SK-N-SH treated with all-trans-retinoic acid at 6 μM for 48 hours (cell line): ENCODE measurements around the gene IMMP2L.
"Not testable (repeated sequence)": the region's sequence is repeated elsewhere in the genome, so short reads cannot be mapped to it uniquely, and the experiment has no call there.

Experiments used
- ATAC-seq: fragments of 200-7000 bp; cut with Tn5 transposase; 3 replicates; pipeline ENCODE4 v1.9.1; 2020; ENCODE audit warnings: mild to moderate bottlenecking, moderate library complexity
- ARNTL ChIP-seq: fragments of 450-650 bp; formaldehyde crosslinking; IDR thresholded peaks from 2 replicates; pipeline ENCODE4 v1.5.0; 2020; ENCODE audit warnings: low read depth, mild to moderate bottlenecking, moderate library complexity, borderline replicate concordance
- BACH2 ChIP-seq: fragments of 250-450 bp; sonication (Bioruptor Pico); IDR thresholded peaks from 2 replicates; pipeline ENCODE4 v1.9.0; 2021; ENCODE audit warnings: mild to moderate bottlenecking, borderline replicate concordance
- CSDC2 ChIP-seq: fragments of 250-450 bp; sonication (Bioruptor Pico); IDR thresholded peaks from 2 replicates; pipeline ENCODE4 v1.5.0; 2020; ENCODE audit warnings: mild to moderate bottlenecking, moderate library complexity
- CSRNP3 ChIP-seq: fragments of 250-450 bp; sonication (Bioruptor Pico); IDR thresholded peaks from 2 replicates; pipeline ENCODE4 v1.5.1; 2021; ENCODE audit warnings: mild to moderate bottlenecking, moderate library complexity
- ESRRG ChIP-seq: fragments of 250-450 bp; sonication (Bioruptor Pico); IDR thresholded peaks from 2 replicates; pipeline ENCODE4 v1.6.1; 2021; ENCODE audit warnings: mild to moderate bottlenecking
- GLIS3 ChIP-seq: fragments of 250-450 bp; sonication (Bioruptor Pico); IDR thresholded peaks from 2 replicates; pipeline ENCODE4 v1.5.0; 2020; ENCODE audit warnings: mild to moderate bottlenecking, moderate library complexity
- ISL1 ChIP-seq: fragments of 250-450 bp; sonication (Bioruptor Pico); IDR thresholded peaks from 2 replicates; pipeline ENCODE4 v2.1.2; 2022; ENCODE audit warnings: mild to moderate bottlenecking, moderate library complexity
- OSR1 ChIP-seq: fragments of 250-450 bp; sonication (Bioruptor Pico); IDR thresholded peaks from 2 replicates; pipeline ENCODE4 v1.8.0; 2022; ENCODE audit warnings: moderate library complexity, mild to moderate bottlenecking, inconsistent platforms
- PPARA ChIP-seq: fragments of 250-450 bp; sonication (Bioruptor Pico); IDR thresholded peaks from 2 replicates; pipeline ENCODE4 v1.5.0; 2020; ENCODE audit warnings: mild to moderate bottlenecking, borderline replicate concordance
- RARB ChIP-seq: fragments of 250-450 bp; sonication (Bioruptor Pico); IDR thresholded peaks from 2 replicates; pipeline ENCODE4 v1.8.0; 2021; ENCODE audit warnings: mild to moderate bottlenecking, moderate library complexity
- SNAI2 ChIP-seq: fragments of 250-450 bp; sonication (Bioruptor Pico); IDR thresholded peaks from 2 replicates; pipeline ENCODE4 v1.5.0; 2020; ENCODE audit warnings: mild to moderate bottlenecking, moderate library complexity
- TCF4 ChIP-seq: fragments of 250-450 bp; sonication (Bioruptor Pico); IDR thresholded peaks from 2 replicates; pipeline ENCODE4 v1.8.0; 2021; ENCODE audit warnings: mild to moderate bottlenecking, moderate library complexity, borderline replicate concordance
- TOX ChIP-seq: fragments of 250-450 bp; sonication (Bioruptor Pico); IDR thresholded peaks from 2 replicates; pipeline ENCODE4 v1.8.0; 2021; ENCODE audit warnings: mild to moderate bottlenecking, moderate library complexity, borderline replicate concordance
- ZC3H10 ChIP-seq: fragments of 250-450 bp; sonication (Bioruptor Pico); IDR thresholded peaks from 2 replicates; pipeline ENCODE4 v1.5.1; 2021; ENCODE audit warnings: mild to moderate bottlenecking, moderate library complexity
- ZFP30 ChIP-seq: fragments of 450-650 bp; formaldehyde crosslinking; IDR thresholded peaks from 2 replicates; pipeline ENCODE4 v1.5.0; 2022; ENCODE audit warnings: mild to moderate bottlenecking, moderate library complexity
- ZNF70 ChIP-seq: fragments of 450-650 bp; formaldehyde crosslinking; IDR thresholded peaks from 2 replicates; pipeline ENCODE4 v1.5.0; 2020; ENCODE audit warnings: mild to moderate bottlenecking, moderate library complexity
- ZNF8 ChIP-seq: fragments of 450-650 bp; formaldehyde crosslinking; IDR thresholded peaks from 2 replicates; pipeline ENCODE4 v1.5.0; 2020; ENCODE audit warnings: mild to moderate bottlenecking, moderate library complexity
- TF ChIP-seq, protein P1 (sequence below): fragments of 250-450 bp; sonication (Bioruptor Pico); IDR thresholded peaks from 2 replicates; pipeline ENCODE4 v1.5.0; 2020; ENCODE audit warnings: mild to moderate bottlenecking, moderate library complexity
- TF ChIP-seq, protein P2 (sequence below): fragments of 250-450 bp; sonication (Bioruptor Pico); IDR thresholded peaks from 2 replicates; pipeline ENCODE4 v1.5.1; 2020; ENCODE audit warnings: low read depth, mild to moderate bottlenecking, moderate library complexity
- TF ChIP-seq, protein P3 (sequence below): fragments of 250-450 bp; sonication (Bioruptor Pico); IDR thresholded peaks from 2 replicates; pipeline ENCODE4 v1.8.0; 2020; ENCODE audit warnings: mild to moderate bottlenecking, moderate library complexity, borderline replicate concordance

IMMP2L gene

DNA sequence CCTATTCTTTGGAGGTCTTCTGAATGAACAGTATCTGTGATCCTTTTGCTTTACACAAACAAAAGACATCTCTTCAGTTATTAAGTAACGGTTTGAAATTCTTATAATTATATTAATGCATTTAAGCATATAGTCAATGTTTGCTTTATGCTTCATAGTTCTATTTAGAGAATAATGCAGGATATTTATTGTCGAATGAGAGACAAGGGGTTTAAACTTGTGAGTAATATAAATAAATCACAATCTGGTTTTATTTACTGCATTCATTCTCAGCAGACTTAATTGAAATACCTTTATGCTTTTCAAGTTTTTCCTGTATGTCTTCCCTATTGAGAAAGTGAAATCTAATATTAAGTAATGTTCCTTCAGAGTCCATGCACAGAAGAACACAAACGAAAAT lies 620.9 kb downstream of the IMMP2L start (continued):
- TF ChIP-seq, protein P1, sequence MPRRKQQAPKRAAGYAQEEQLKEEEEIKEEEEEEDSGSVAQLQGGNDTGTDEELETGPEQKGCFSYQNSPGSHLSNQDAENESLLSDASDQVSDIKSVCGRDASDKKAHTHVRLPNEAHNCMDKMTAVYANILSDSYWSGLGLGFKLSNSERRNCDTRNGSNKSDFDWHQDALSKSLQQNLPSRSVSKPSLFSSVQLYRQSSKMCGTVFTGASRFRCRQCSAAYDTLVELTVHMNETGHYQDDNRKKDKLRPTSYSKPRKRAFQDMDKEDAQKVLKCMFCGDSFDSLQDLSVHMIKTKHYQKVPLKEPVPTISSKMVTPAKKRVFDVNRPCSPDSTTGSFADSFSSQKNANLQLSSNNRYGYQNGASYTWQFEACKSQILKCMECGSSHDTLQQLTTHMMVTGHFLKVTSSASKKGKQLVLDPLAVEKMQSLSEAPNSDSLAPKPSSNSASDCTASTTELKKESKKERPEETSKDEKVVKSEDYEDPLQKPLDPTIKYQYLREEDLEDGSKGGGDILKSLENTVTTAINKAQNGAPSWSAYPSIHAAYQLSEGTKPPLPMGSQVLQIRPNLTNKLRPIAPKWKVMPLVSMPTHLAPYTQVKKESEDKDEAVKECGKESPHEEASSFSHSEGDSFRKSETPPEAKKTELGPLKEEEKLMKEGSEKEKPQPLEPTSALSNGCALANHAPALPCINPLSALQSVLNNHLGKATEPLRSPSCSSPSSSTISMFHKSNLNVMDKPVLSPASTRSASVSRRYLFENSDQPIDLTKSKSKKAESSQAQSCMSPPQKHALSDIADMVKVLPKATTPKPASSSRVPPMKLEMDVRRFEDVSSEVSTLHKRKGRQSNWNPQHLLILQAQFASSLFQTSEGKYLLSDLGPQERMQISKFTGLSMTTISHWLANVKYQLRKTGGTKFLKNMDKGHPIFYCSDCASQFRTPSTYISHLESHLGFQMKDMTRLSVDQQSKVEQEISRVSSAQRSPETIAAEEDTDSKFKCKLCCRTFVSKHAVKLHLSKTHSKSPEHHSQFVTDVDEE (CRISPR knock-in tag): no peak

GRCh38 chr7:110940756-110941155 lies 621.5 kb downstream of the IMMP2L start:
- ATAC-seq: no peak
- TF ChIP-seq ARNTL (CRISPR knock-in tag) (no peak), ISL1 (CRISPR knock-in tag) (peak; percentile 39)

- no peak for ATAC-seq
- TF ChIP-seq CSDC2 (no peak), RARB (CRISPR knock-in tag) (no peak), ZFP30 (CRISPR knock-in tag) (no peak), ZNF8 (CRISPR knock-in tag) (no peak), ZC3H10 (CRISPR knock-in tag) (no peak), ARNTL (CRISPR knock-in tag) (no peak), GLIS3 (no peak), OSR1 (CRISPR knock-in tag) (no peak), TOX (CRISPR knock-in tag) (no peak), TCF4 (no peak), SNAI2 (CRISPR knock-in tag) (no peak), ISL1 (CRISPR knock-in tag) (no peak), ESRRG (CRISPR knock-in tag) (no peak), CSRNP3 (no peak), PPARA (no peak), BACH2 (CRISPR knock-in tag) (no peak)
- TF ChIP-seq, protein P1 (CRISPR knock-in tag): no peak
- TF ChIP-seq, protein P2, sequence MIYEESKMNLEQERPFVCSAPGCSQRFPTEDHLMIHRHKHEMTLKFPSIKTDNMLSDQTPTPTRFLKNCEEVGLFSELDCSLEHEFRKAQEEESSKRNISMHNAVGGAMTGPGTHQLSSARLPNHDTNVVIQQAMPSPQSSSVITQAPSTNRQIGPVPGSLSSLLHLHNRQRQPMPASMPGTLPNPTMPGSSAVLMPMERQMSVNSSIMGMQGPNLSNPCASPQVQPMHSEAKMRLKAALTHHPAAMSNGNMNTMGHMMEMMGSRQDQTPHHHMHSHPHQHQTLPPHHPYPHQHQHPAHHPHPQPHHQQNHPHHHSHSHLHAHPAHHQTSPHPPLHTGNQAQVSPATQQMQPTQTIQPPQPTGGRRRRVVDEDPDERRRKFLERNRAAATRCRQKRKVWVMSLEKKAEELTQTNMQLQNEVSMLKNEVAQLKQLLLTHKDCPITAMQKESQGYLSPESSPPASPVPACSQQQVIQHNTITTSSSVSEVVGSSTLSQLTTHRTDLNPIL (CRISPR knock-in tag): no peak
Observed at GRCh38 chr7:110938165-110938564, 624.1 kb downstream of the IMMP2L start.

- not testable (repeated sequence) for ATAC-seq
- TF ChIP-seq ZNF8 (CRISPR knock-in tag): peak; percentile 84
Observed at GRCh38 chr7:110936665-110937064, 625.6 kb downstream of the IMMP2L start.

GRCh38 chr7:110929480-110930249 lies 632.6 kb downstream of the IMMP2L start:
- TF ChIP-seq ZFP30 (CRISPR knock-in tag) (no peak), RARB (CRISPR knock-in tag) (no peak), BACH2 (CRISPR knock-in tag) (no peak), TCF4 (no peak), ISL1 (CRISPR knock-in tag) (no peak), ZNF70 (CRISPR knock-in tag) (no peak), ZC3H10 (CRISPR knock-in tag) (no peak), CSRNP3 (no peak), SNAI2 (CRISPR knock-in tag) (no peak), ZNF8 (CRISPR knock-in tag) (no peak)
- TF ChIP-seq, protein P3, sequence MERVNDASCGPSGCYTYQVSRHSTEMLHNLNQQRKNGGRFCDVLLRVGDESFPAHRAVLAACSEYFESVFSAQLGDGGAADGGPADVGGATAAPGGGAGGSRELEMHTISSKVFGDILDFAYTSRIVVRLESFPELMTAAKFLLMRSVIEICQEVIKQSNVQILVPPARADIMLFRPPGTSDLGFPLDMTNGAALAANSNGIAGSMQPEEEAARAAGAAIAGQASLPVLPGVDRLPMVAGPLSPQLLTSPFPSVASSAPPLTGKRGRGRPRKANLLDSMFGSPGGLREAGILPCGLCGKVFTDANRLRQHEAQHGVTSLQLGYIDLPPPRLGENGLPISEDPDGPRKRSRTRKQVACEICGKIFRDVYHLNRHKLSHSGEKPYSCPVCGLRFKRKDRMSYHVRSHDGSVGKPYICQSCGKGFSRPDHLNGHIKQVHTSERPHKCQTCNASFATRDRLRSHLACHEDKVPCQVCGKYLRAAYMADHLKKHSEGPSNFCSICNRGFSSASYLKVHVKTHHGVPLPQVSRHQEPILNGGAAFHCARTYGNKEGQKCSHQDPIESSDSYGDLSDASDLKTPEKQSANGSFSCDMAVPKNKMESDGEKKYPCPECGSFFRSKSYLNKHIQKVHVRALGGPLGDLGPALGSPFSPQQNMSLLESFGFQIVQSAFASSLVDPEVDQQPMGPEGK: no peak
- no peak for ATAC-seq
